GM12878 (cell line): ENCODE results near the gene ASAH2B. TPM values are rescaled to one million over a fixed set of nuclear protein-coding genes. Genes with fewer than 3 reads are reported as not detected.
"Not testable (repeated sequence)": the region's sequence is repeated elsewhere in the genome, so short reads cannot be mapped to it uniquely, and the experiment has no call there.

ENCODE experiments used
- ATAC-seq: fragments of 200-7000 bp; cut with Tn5 transposase; 3 replicates; pipeline ENCODE4 v1.9.1; 2020; ENCODE audit warnings: mild to moderate bottlenecking, moderate library complexity
- BruUV-seq: library from RNA; stranded (reverse); fragments of 400-500 nt; replicated peaks from 2 replicates; lab custom pipeline; 2021; lab: Mats Ljungman, UMichigan
- CTCF ChIA-PET: fragments of 300-600 bp; sonication (Branson Sonifier 250); formaldehyde crosslinking; extraction: SDS; loops from one replicate; lab custom pipeline; 2021; ENCODE audit warnings: inconsistent platforms; lab: Yijun Ruan, JAX
- POLR2A ChIA-PET: fragments of 350-600 bp; formaldehyde crosslinking; extraction: SDS; loops from one replicate; lab custom pipeline; 2021; ENCODE audit warnings: inconsistent platforms; lab: Charles Lee
- RAD21 ChIA-PET: fragments of 300-600 bp; sonication (Branson Sonifier 250); formaldehyde crosslinking; loops from one replicate; lab custom pipeline; 2023; ENCODE audit warnings: antibody characterized with exemption; ENCODE audit not compliant: unreplicated experiment; lab: Charles Lee
- SMC1A ChIA-PET: fragments of 300-600 bp; sonication (Branson Sonifier 250); formaldehyde crosslinking; loops from one replicate; lab custom pipeline; 2023; ENCODE audit not compliant: unreplicated experiment, uncharacterized antibody; lab: Charles Lee
- DNase-seq: peaks from one replicate; pipeline ENCODE4 v3.0.0-alpha.2; 2011; ENCODE audit warnings: low read depth, low spot score
- FAIRE-seq: peaks from 3 replicates; lab custom pipeline; 2011; peaks lifted over from hg19 to GRCh38; lab: Jason Lieb, UNC
- H2AFZ ChIP-seq: 2 replicates; pipeline ENCODE4 v1.6.0; 2011; ENCODE audit warnings: low read depth, low read length, control low read depth; ENCODE audit not compliant: control insufficient read depth
- H3K27ac ChIP-seq: 2 replicates; pipeline ENCODE4 v1.5.1; 2011; ENCODE audit warnings: control low read depth; ENCODE audit not compliant: control insufficient read depth, insufficient read depth
- H3K27me3 ChIP-seq, 2 experiments: replicated peaks in 1 of 2; 2 replicates each; pipeline versions ENCODE4 v1.6.0 to v1.6.1; 2011; ENCODE audit warnings: low read length in 1 of 2; ENCODE audit not compliant: control insufficient read depth in 2 of 2, insufficient read depth in 2 of 2
- H3K36me3 ChIP-seq, 2 experiments: 2 replicates each; pipeline ENCODE4 v1.5.1; 2011; ENCODE audit warnings: low read length in 1 of 2; ENCODE audit not compliant: control insufficient read depth in 2 of 2, insufficient read depth in 2 of 2
- H3K4me1 ChIP-seq: 2 replicates; pipeline ENCODE4 v1.6.1; 2011; ENCODE audit warnings: mild to moderate bottlenecking, low read length, moderate library complexity, mixed read lengths; ENCODE audit not compliant: control insufficient read depth, insufficient read depth
- H3K4me2 ChIP-seq: 2 replicates; pipeline ENCODE4 v1.6.0; 2011; ENCODE audit warnings: control low read depth; ENCODE audit not compliant: control insufficient read depth, insufficient read depth
- H3K4me3 ChIP-seq: fragments of 200-600 bp; sonication (generic); 2 replicates; pipeline ENCODE4 v1.5.1; 2016
- H3K79me2 ChIP-seq: 2 replicates; pipeline ENCODE4 v1.6.0; 2011; ENCODE audit warnings: low read length; ENCODE audit not compliant: control insufficient read depth, insufficient read depth
- H3K9ac ChIP-seq: 2 replicates; pipeline ENCODE4 v1.8.0; 2011; ENCODE audit warnings: low read length, control low read depth, mixed read lengths; ENCODE audit not compliant: control insufficient read depth, insufficient read depth
- H3K9me3 ChIP-seq: replicated peaks from 3 replicates; pipeline ENCODE4 v1.5.1; 2011; ENCODE audit warnings: mild to moderate bottlenecking, low read length; ENCODE audit not compliant: control insufficient read depth, insufficient read depth
- H4K20me1 ChIP-seq: 2 replicates; pipeline ENCODE4 v1.6.0; 2011; ENCODE audit not compliant: control insufficient read depth, insufficient read depth
- IKZF2 ChIP-seq, 2 experiments: fragments of 450-650 bp; IDR thresholded peaks; 2 replicates each; pipeline ENCODE4 v1.6.1; 2017; ENCODE audit warnings: mild to moderate bottlenecking in 2 of 2, moderate library complexity in 2 of 2
- RUNX3 ChIP-seq: IDR thresholded peaks from 2 replicates; pipeline ENCODE4 v1.6.1; 2012; ENCODE audit warnings: low read length, inconsistent platforms
- TCF12 ChIP-seq: IDR thresholded peaks from 2 replicates; pipeline ENCODE4 v1.6.1; 2011; ENCODE audit warnings: low read depth, mild to moderate bottlenecking, low read length
- TCF3 ChIP-seq: IDR thresholded peaks from 2 replicates; pipeline ENCODE4 v1.6.1; 2012; ENCODE audit warnings: low read depth, mild to moderate bottlenecking, low read length, borderline replicate concordance; ENCODE audit not compliant: insufficient read depth
- WGBS: methylation state at CpG from one replicate; pipeline ENCODE4 v1.1.6; 2016; ENCODE audit warnings: low lambda C conversion rate; ENCODE audit not compliant: insufficient replicate concordance, insufficient coverage; ENCODE audit errors: missing lambda C conversion rate; 5-methylcytosine and 5-hydroxymethylcytosine counted together
- in situ Hi-C: fragments of 300-500 bp; cut with MboI; formaldehyde crosslinking; loops from 9 replicates; pipeline ENCODE4 v1.14.3; 2018; ENCODE audit warnings: mixed read lengths
- intact Hi-C: fragments of 100-400 bp; cut with micrococcal nuclease; formaldehyde crosslinking; loops from one replicate; pipeline ENCODE4 v1.14.2; 2022; ENCODE audit not compliant: unreplicated experiment
- polyA plus RNA-seq, 11 experiments: library from polyadenylated mRNA; depleted of rRNA in 4 of 11; unstranded in 6 of 11; stranded (reverse) in 5 of 11; fragments of >200 nt; fragmentation: Nextera tagmentation in 4 of 11; fragmentation: Illumina TruSeq in 1 of 11; extraction: Ambion mirVana in 4 of 11; extraction: Trizol in 1 of 11; gene quantifications; 1 replicate in 1 of 11; 2 replicates in 10 of 11; pipeline versions ENCODE4 v1.2.1 to v1.2.3, GENCODE V29; 2011 to 2016; ENCODE audit warnings: inconsistent platforms in 2 of 11, missing spikeins in 2 of 11, low read depth in 1 of 11
- total RNA-seq, 4 experiments: library from RNA; depleted of rRNA in 3 of 4; stranded (reverse); fragments of >200 nt in 3 of 4; fragmentation: Illumina TruSeq in 1 of 4; extraction: Trizol in 1 of 4; gene quantifications; 2 replicates each; pipeline versions ENCODE4 v1.2.1 to v1.2.3, GENCODE V29; 2013 to 2021

The ASAH2B gene
- total and polyA plus RNA-seq, 10 of the 15 experiments (the other 5 are each of a cell fraction or from before 2014, with no cell fraction given) = 1.6 to 5.4 (median 3.0) TPM

DNA sequence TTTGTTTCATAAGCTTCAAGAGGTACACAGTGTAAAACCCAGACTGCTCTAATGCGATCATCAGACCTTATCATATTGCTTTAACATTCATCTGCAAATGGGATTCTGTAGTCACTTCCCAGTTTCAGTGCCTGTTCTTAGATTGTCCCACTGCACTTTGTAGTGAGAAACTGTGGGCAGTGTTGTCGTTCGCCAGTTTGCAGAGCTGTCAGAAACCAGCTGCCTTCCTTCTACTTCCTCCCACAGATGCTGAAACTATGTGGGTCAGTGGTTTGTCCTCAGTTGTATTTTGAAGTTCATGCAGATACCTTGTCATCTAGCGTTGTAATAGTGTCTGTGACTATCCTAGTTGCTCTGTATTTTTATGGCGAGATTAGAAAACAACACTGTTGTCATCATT is 15.9 kb upstream of the ASAH2B start:
- H3K27ac ChIP-seq, SMC1A ChIA-PET, H3K4me3 ChIP-seq: not testable (repeated sequence)
- TF ChIP-seq RUNX3 = 0 out of 2 replicates have a peak, but pooled peaks have one; percentile 22
- TF ChIP-seq TCF3 = 0 out of 2 replicates have a peak, but pooled peaks have one; percentile 52
- peak; percentile 33 to 37; a peak in 2 of 4 replicates for TF ChIP-seq IKZF2 (IDR thresholded peaks at IDR 0.05)
- TF ChIP-seq TCF12 = peak; percentile 84
- TF ChIP-seq, all 136 proteins: peak for 4; not testable (repeated sequence) for 132
- RAD21 ChIA-PET, CTCF ChIA-PET, H3K4me2 ChIP-seq, H3K79me2 ChIP-seq, FAIRE-seq, BruUV-seq, H3K9ac ChIP-seq, H3K4me1 ChIP-seq, intact Hi-C loops, H3K9me3 ChIP-seq, H2AFZ ChIP-seq, H3K27me3 ChIP-seq, H4K20me1 ChIP-seq, POLR2A ChIA-PET, H3K36me3 ChIP-seq, in situ Hi-C loops: not testable (repeated sequence)
- ATAC-seq = peak; percentile 78
- WGBS = 10% methylated on average over 5 of the region's 5 CpGs
- peak; percentile 7 for DNase-seq

DNA sequence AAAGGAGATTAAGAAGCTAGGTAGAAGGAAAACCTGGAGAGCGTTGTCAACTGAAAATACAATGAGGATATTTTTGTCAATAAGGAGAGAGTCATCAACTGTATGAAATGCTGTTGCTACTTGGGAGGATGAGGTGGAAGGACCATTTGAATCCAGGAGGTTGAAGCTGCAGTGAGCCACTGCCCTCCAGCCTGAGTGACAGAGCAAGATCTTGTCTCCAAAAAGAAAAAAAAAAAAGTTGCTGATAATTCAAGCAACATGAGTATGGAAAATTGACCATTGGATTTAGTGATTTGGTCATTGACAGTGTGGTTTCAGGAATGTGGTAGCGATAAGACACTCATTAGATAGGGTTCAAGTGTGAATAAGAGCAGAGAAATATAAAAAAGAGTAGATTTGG is 11.6 kb upstream of the ASAH2B start:
- H3K9ac ChIP-seq, H4K20me1 ChIP-seq, H3K27ac ChIP-seq, H3K27me3 ChIP-seq, BruUV-seq, DNase-seq, H3K79me2 ChIP-seq, H3K9me3 ChIP-seq, CTCF ChIA-PET, RAD21 ChIA-PET, H3K4me2 ChIP-seq, FAIRE-seq, H3K4me3 ChIP-seq, H3K4me1 ChIP-seq, H2AFZ ChIP-seq, ATAC-seq, H3K36me3 ChIP-seq, in situ Hi-C loops, SMC1A ChIA-PET, intact Hi-C loops, POLR2A ChIA-PET: not testable (repeated sequence)
- WGBS = 51% methylated on average over 2 of the region's 2 CpGs

DNA sequence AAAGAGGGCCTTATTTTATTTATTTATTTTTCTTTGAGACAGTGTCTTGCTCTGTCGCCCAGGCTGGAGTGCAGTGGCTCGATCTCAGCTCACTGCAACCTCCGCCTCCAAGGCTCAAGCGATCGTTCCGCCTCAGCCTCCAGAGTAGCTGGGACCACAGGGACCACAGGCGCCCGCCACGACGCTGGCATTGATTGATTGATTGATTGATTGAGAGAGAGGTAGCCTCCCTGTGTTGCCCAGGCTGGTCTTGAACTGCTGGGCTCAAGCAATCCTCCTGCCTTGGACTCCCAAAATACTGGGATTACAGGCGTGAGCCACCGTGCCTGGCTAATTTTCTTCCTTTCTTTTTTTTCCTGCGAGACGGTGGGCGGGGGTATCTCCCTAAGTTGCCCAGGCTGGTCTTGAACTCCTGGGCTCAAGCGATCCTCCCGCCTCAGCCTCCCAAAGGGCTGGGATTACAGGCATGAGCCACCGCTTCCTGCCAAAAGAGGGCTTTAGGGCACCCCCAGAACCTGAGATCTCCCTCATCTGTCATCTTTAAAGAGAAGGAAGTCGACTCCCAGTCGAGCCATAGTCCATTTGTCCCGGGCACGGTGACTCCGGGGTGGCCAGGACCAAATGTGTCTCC is 634 bp upstream of the ASAH2B start:
- peak; percentile 0 for DNase-seq
- H3K4me1 ChIP-seq, H3K9me3 ChIP-seq, H3K79me2 ChIP-seq, BruUV-seq, POLR2A ChIA-PET, H3K36me3 ChIP-seq, ATAC-seq, CTCF ChIA-PET, in situ Hi-C loops, intact Hi-C loops, SMC1A ChIA-PET, H4K20me1 ChIP-seq, FAIRE-seq, H3K27me3 ChIP-seq, H3K27ac ChIP-seq: not testable (repeated sequence)
- Histone ChIP-seq H3K9ac (peak overlapping the region; percentile 68), H2AFZ (peak overlapping the region; percentile 97), H3K4me3 (peak overlapping the region; percentile 88), H3K4me2 (peak overlapping the region; percentile 89)
- WGBS = 78% methylated on average over 23 of the region's 23 CpGs
- RAD21 ChIA-PET = interaction anchor here (0.9 to 1.1 kb wide), 2 partner anchors 79 to 463 kb away, joined by 3 read pairs; no protein-coding TSS in a partner anchor
